Transverse colon (tissue), 4 donors: ENCODE measurements around the gene SHISA8. TPM values are rescaled to one million over a fixed set of nuclear protein-coding genes. Genes with fewer than 3 reads are reported as not detected.

Experiments used
- DNase-seq: peaks from one replicate; pipeline ENCODE4 v3.0.0-alpha.2; 2019
- H3K27ac ChIP-seq, 4 donors: fragments of 200-600 bp; sonication (generic); 2 replicates each; pipeline ENCODE4 v1.5.1; 2016 to 2018; ENCODE audit warnings: inconsistent platforms in 4 of 4
- H3K27me3 ChIP-seq: fragments of 200-600 bp; sonication (generic); 2 replicates; pipeline ENCODE4 v1.5.1; 2017; ENCODE audit warnings: inconsistent platforms
- H3K36me3 ChIP-seq, 4 donors: fragments of 200-600 bp; sonication (generic); 2 replicates each; pipeline ENCODE4 v1.5.1; 2017 to 2019; ENCODE audit warnings: inconsistent platforms in 4 of 4
- H3K4me1 ChIP-seq, 4 donors: fragments of 200-600 bp; sonication (generic); 2 replicates each; pipeline ENCODE4 v1.5.1; 2017 to 2020; ENCODE audit warnings: inconsistent platforms in 4 of 4
- H3K4me3 ChIP-seq, 4 donors: fragments of 200-600 bp; sonication (generic); 1 replicate in 1 of 4; 2 replicates in 3 of 4; pipeline versions ENCODE4 v1.5.1 to v1.6.1; 2017 to 2019; ENCODE audit warnings: inconsistent platforms in 4 of 4
- H3K9me3 ChIP-seq, 2 donors: fragments of 200-600 bp; sonication (generic); 2 replicates each; pipeline ENCODE4 v1.5.1; 2017 to 2019; ENCODE audit warnings: inconsistent platforms in 2 of 2
- CTCF ChIP-seq, 5 experiments: fragments of 200-600 bp in 3 of 5; fragments of 450-650 bp in 2 of 5; sonication (generic) in 3 of 5; IDR thresholded peaks; 1 replicate in 2 of 5; 2 replicates in 3 of 5; pipeline ENCODE4 v1.5.1; 2016 to 2017; ENCODE audit warnings: antibody characterized with exemption in 5 of 5, inconsistent platforms in 3 of 5, mild to moderate bottlenecking in 2 of 5, moderate library complexity in 1 of 5
- EP300 ChIP-seq: sonication (generic); formaldehyde crosslinking; IDR thresholded peaks from one replicate; pipeline ENCODE4 v1.6.1; 2017; ENCODE audit warnings: antibody characterized with exemption, low read depth
- POLR2A ChIP-seq: fragments of 450-650 bp; IDR thresholded peaks from one replicate; pipeline ENCODE4 v1.6.1; 2016; ENCODE audit warnings: antibody characterized with exemption, mild to moderate bottlenecking, moderate library complexity
- POLR2AphosphoS5 ChIP-seq, 3 donors: sonication (generic); formaldehyde crosslinking; IDR thresholded peaks; one replicate each; pipeline ENCODE4 v1.6.1; 2016; ENCODE audit warnings: antibody characterized with exemption in 3 of 3
- WGBS, 2 donors: methylation state at CpG; one replicate each; pipeline ENCODE4 v1.1.5; 2018; ENCODE audit warnings: low coverage in 1 of 2; 5-methylcytosine and 5-hydroxymethylcytosine counted together
- in situ Hi-C, 4 donors: fragments of 200-750 bp; cut with MboI; loops; one replicate each; pipeline versions ENCODE4 v1.15.0 to v1.15.1; 2017; ENCODE audit warnings: low sequenced_read_pairs in 3 of 4, low pct_ligation_motif_present in 1 of 4, low pct_unique_long_range_greater_than_20kb in 1 of 4
- intact Hi-C: fragments of 100-400 bp; cut with DNase I; formaldehyde crosslinking; loops from one replicate; pipeline ENCODE4 v1.15.1; 2023; ENCODE audit warnings: low total_unique reads
- total RNA-seq, 4 donors: library from RNA; depleted of rRNA; stranded (reverse); fragments of >200 nt; gene quantifications; one replicate each; pipeline ENCODE4 v1.1.0, GENCODE V29; 2016

Gene SHISA8
- total RNA-seq, 4 donors from 2014 or later = 0.32 TPM; not detected in 3

GRCh38 chr22:41907436-41908401, 7.2 kb downstream of the SHISA8 start:
- 87% methylated on average over 8 of the region's 10 CpGs; no CpG with 5 or more reads in 1 of the 2 donors for WGBS, 2 donors
- no peak for DNase-seq
- TF ChIP-seq EP300 (no peak), POLR2A (no peak), POLR2AphosphoS5 (IDR thresholded peaks at IDR 0.05) (no peak)

GRCh38 chr22:41906822-41907221, 8.1 kb downstream of the SHISA8 start:
- no peak for DNase-seq
- 89% methylated on average over 5 of the region's 5 CpGs; no CpG with 5 or more reads in 1 of the 2 donors for WGBS, 2 donors
- H3K27ac ChIP-seq = no peak overlapping the region
- TF ChIP-seq EP300 = no peak
- TF ChIP-seq CTCF (IDR thresholded peaks at IDR 0.05) = no peak
- TF ChIP-seq POLR2A = no peak
- no peak for TF ChIP-seq POLR2AphosphoS5 (IDR thresholded peaks at IDR 0.05)
- H3K4me1 ChIP-seq = peaks cover 11 to 23% (median 20%) of the 10 kb centered on the region in 4 donors
- no peak overlapping the region for H3K4me3 ChIP-seq
- H3K27me3 ChIP-seq = peaks cover 31% of the 10 kb centered on the region
- H3K36me3 ChIP-seq = peaks cover 0 to 21% (median 9%) of the 10 kb centered on the region in 4 donors
- in situ Hi-C loops = no loop called here
- intact Hi-C loops = no loop called here
- no peaks in the 10 kb centered on the region for H3K9me3 ChIP-seq

More at GRCh38 chr22:41907436-41908401, 7.2 kb downstream of the SHISA8 start:
- Histone ChIP-seq H3K36me3 (peaks cover 0 to 21% (median 8%) of the 10 kb centered on the region in 4 donors), H3K27me3 (peaks cover 40% of the 10 kb centered on the region), H3K27ac (no peak overlapping the region), H3K4me3 (no peak overlapping the region), H3K4me1 (peaks cover 11 to 23% (median 20%) of the 10 kb centered on the region in 4 donors), H3K9me3 (no peaks in the 10 kb centered on the region)
- in situ Hi-C loops = no loop called here
- intact Hi-C loops = no loop called here

GRCh38 chr22:41905411-41906202, 9.3 kb downstream of the SHISA8 start:
- in situ Hi-C loops (no loop called here), intact Hi-C loops (no loop called here)
- no peak for TF ChIP-seq EP300
- TF ChIP-seq CTCF (IDR thresholded peaks at IDR 0.05) = no peak
- TF ChIP-seq POLR2A = no peak
- no peak for TF ChIP-seq POLR2AphosphoS5 (IDR thresholded peaks at IDR 0.05)
- Histone ChIP-seq H3K27ac (no peak overlapping the region), H3K4me3 (no peak overlapping the region), H3K27me3 (peaks cover 18% of the 10 kb centered on the region), H3K36me3 (peaks cover 0 to 26% (median 9%) of the 10 kb centered on the region in 4 donors), H3K9me3 (no peaks in the 10 kb centered on the region), H3K4me1 (peaks cover 3 to 15% (median 13%) of the 10 kb centered on the region in 4 donors)
- DNase-seq = no peak
- WGBS, 2 donors = 93 to 95% methylated on average over 4 to 23 of the region's 23 CpGs

- no peaks in the 10 kb centered on the region for H3K9me3 ChIP-seq
- H3K4me1 ChIP-seq = peaks cover 0 to 6% (median 4%) of the 10 kb centered on the region in 4 donors
- TF ChIP-seq POLR2AphosphoS5 (IDR thresholded peaks at IDR 0.05) = no peak
- no peak for TF ChIP-seq EP300
- no peak for TF ChIP-seq CTCF (IDR thresholded peaks at IDR 0.05)
- no peak for TF ChIP-seq POLR2A
- peaks cover 10% of the 10 kb centered on the region for H3K27me3 ChIP-seq
- H3K27ac ChIP-seq = no peak overlapping the region
- H3K36me3 ChIP-seq = peaks cover 0 to 33% (median 10%) of the 10 kb centered on the region in 4 donors
- in situ Hi-C loops = no loop called here
- no peak for DNase-seq
- intact Hi-C loops = no loop called here
- H3K4me3 ChIP-seq = no peak overlapping the region
- 77 to 93% methylated on average over 2 to 24 of the region's 24 CpGs for WGBS, 2 donors
Measured at GRCh38 chr22:41904450-41905410, 10.1 kb downstream of the SHISA8 start.
